ENCODE results near the gene ARHGAP21.

- TF ChIP-seq CTCF (IDR thresholded peaks at IDR 0.05) (no peak), POLR2A (IDR thresholded peaks at IDR 0.05) (no peak)
Measured at GRCh38 chr10:24723386-24723787, 300 bp downstream of the ARHGAP21 start.

Measured in thyroid gland (tissue), 4 donors.